Tibial nerve (tissue), 4 donors: ENCODE results near the gene CFDP1. TPM values are rescaled to one million over a fixed set of nuclear protein-coding genes. Genes with fewer than 3 reads are reported as not detected.

Experiments
- DNase-seq, 2 donors: peaks; one replicate each; pipeline ENCODE4 v3.0.0-alpha.2; 2019; ENCODE audit warnings: low spot score in 2 of 2
- H3K27ac ChIP-seq, 4 donors: fragments of 200-600 bp; sonication (generic) in 3 of 4; one replicate each; pipeline ENCODE4 v1.5.1; 2017 to 2019; ENCODE audit warnings: mild to moderate bottlenecking in 1 of 4
- H3K27me3 ChIP-seq, 2 donors: fragments of 200-600 bp; sonication (generic) in 1 of 2; one replicate each; pipeline versions ENCODE4 v1.5.1 to v1.6.0; 2017 to 2019
- H3K36me3 ChIP-seq, 3 donors: fragments of 200-600 bp; sonication (generic); one replicate each; pipeline ENCODE4 v1.5.1; 2018 to 2019
- H3K4me1 ChIP-seq, 4 donors: fragments of 200-600 bp; sonication (generic) in 3 of 4; one replicate each; pipeline ENCODE4 v1.5.1; 2017 to 2019
- H3K4me3 ChIP-seq, 4 donors: fragments of 200-600 bp; sonication (generic) in 3 of 4; one replicate each; pipeline ENCODE4 v1.5.1; 2017 to 2019; ENCODE audit warnings: mild to moderate bottlenecking in 1 of 4, moderate library complexity in 1 of 4
- H3K9me3 ChIP-seq, 4 donors: fragments of 200-600 bp; sonication (generic) in 3 of 4; one replicate each; pipeline ENCODE4 v1.5.1; 2017 to 2019
- CTCF ChIP-seq, 5 experiments: fragments of 200-600 bp in 3 of 5; fragments of 450-650 bp in 2 of 5; sonication (generic) in 3 of 5; IDR thresholded peaks; one replicate each; pipeline ENCODE4 v1.5.1; 2016 to 2019; ENCODE audit warnings: antibody characterized with exemption in 5 of 5, mild to moderate bottlenecking in 3 of 5, moderate library complexity in 2 of 5
- EP300 ChIP-seq, 2 donors: sonication (generic); formaldehyde crosslinking; IDR thresholded peaks; one replicate each; pipeline ENCODE4 v1.6.1; 2017; ENCODE audit warnings: antibody characterized with exemption in 2 of 2, mild to moderate bottlenecking in 1 of 2
- POLR2A ChIP-seq, 2 donors: fragments of 450-650 bp; IDR thresholded peaks; one replicate each; pipeline ENCODE4 v1.6.1; 2017; ENCODE audit warnings: antibody characterized with exemption in 2 of 2, mild to moderate bottlenecking in 2 of 2, moderate library complexity in 2 of 2
- WGBS, 2 donors: methylation state at CpG; one replicate each; pipeline ENCODE4 v1.1.5; 2018; 5-methylcytosine and 5-hydroxymethylcytosine counted together
- total RNA-seq, 4 donors: library from RNA; depleted of rRNA; stranded (reverse); fragments of >200 nt; gene quantifications; one replicate each; pipeline ENCODE4 v1.1.0, GENCODE V29; 2016

CFDP1 gene
- total RNA-seq, 4 donors from 2014 or later: 35.6 to 120 (median 62.4) TPM

GRCh38 chr16:75478480-75479345 is 45.4 kb upstream of the CFDP1 start:
- DNase-seq: no peak
- WGBS, 2 donors: 96% methylated on average over 80 of the region's 80 CpGs
- Histone ChIP-seq H3K27me3 (no peaks in the 10 kb centered on the region), H3K27ac (no peak overlapping the region), H3K4me3 (no peak overlapping the region), H3K36me3 (no peaks in the 10 kb centered on the region), H3K4me1 (no peaks in the 10 kb centered on the region), H3K9me3 (no peaks in the 10 kb centered on the region)
- no peak for TF ChIP-seq POLR2A (IDR thresholded peaks at IDR 0.05)
- TF ChIP-seq CTCF (IDR thresholded peaks at IDR 0.05): no peak
- no peak for TF ChIP-seq EP300 (IDR thresholded peaks at IDR 0.05)

GRCh38 chr16:75477680-75478473 is 44.6 kb upstream of the CFDP1 start:
- no peaks in the 10 kb centered on the region for H3K4me1 ChIP-seq
- H3K4me3 ChIP-seq: no peak overlapping the region
- no peaks in the 10 kb centered on the region for H3K27me3 ChIP-seq
- no peak for DNase-seq
- no peak for TF ChIP-seq CTCF (IDR thresholded peaks at IDR 0.05)
- no peak for TF ChIP-seq POLR2A (IDR thresholded peaks at IDR 0.05)
- TF ChIP-seq EP300 (IDR thresholded peaks at IDR 0.05): no peak
- no peaks in the 10 kb centered on the region for H3K9me3 ChIP-seq
- WGBS, 2 donors: 66 to 72% methylated on average over 4 of the region's 4 CpGs
- H3K27ac ChIP-seq: no peak overlapping the region
- no peaks in the 10 kb centered on the region for H3K36me3 ChIP-seq

GRCh38 chr16:75476817-75477216 is 43.5 kb upstream of the CFDP1 start:
- Histone ChIP-seq H3K27ac (no peak overlapping the region), H3K27me3 (no peaks in the 10 kb centered on the region), H3K36me3 (no peaks in the 10 kb centered on the region), H3K4me1 (no peaks in the 10 kb centered on the region), H3K9me3 (no peaks in the 10 kb centered on the region), H3K4me3 (no peak overlapping the region)
- DNase-seq: no peak
- no peak for TF ChIP-seq EP300 (IDR thresholded peaks at IDR 0.05)
- 85 to 92% methylated on average over 8 of the region's 8 CpGs for WGBS, 2 donors

GRCh38 chr16:75475420-75475847 is 42.1 kb upstream of the CFDP1 start:
- Histone ChIP-seq H3K4me1 (no peaks in the 10 kb centered on the region), H3K27me3 (no peaks in the 10 kb centered on the region), H3K36me3 (no peaks in the 10 kb centered on the region), H3K4me3 (no peak overlapping the region), H3K27ac (no peak overlapping the region), H3K9me3 (no peaks in the 10 kb centered on the region)
- DNase-seq: no peak
- WGBS, 2 donors: 85 to 100% methylated on average over 2 of the region's 2 CpGs
- TF ChIP-seq EP300 (IDR thresholded peaks at IDR 0.05) (no peak), POLR2A (IDR thresholded peaks at IDR 0.05) (no peak), CTCF (IDR thresholded peaks at IDR 0.05) (no peak)

GRCh38 chr16:75472908-75473877 is 39.9 kb upstream of the CFDP1 start:
- no peak for DNase-seq
- Histone ChIP-seq H3K36me3 (no peaks in the 10 kb centered on the region), H3K4me1 (no peaks in the 10 kb centered on the region), H3K27ac (no peak overlapping the region), H3K27me3 (no peaks in the 10 kb centered on the region), H3K9me3 (no peaks in the 10 kb centered on the region), H3K4me3 (no peak overlapping the region)
- no peak for TF ChIP-seq EP300 (IDR thresholded peaks at IDR 0.05)
- TF ChIP-seq POLR2A (IDR thresholded peaks at IDR 0.05): no peak
- TF ChIP-seq CTCF (IDR thresholded peaks at IDR 0.05): no peak
- 91 to 93% methylated on average over 17 of the region's 17 CpGs for WGBS, 2 donors
